Measurements from ENCODE around the gene CP.
A peak's percentile ranks its signal among the peaks of the same experiment; 100 is the strongest.
"Not testable (repeated sequence)": the region's sequence is repeated elsewhere in the genome, so short reads cannot be mapped to it uniquely, and the experiment has no call there.

The CP gene

DNA sequence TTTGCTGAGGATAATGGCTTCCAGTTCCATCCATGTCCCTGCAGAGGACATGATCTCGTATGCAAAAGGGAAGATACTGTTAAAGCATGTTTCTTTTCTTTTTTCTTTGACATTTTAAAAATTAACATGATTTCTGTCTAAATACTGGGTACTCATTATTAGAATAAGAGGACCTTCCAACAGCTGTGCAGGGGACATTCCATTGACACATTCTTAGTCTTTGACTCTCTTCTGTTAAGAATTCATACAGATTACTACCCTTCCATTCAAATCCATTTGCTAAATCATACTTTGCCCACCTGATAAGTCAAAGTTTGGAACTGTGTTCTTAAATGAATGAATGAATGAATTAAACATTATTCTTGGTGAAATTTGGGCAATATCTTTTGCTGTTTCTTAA lies 5.1 kb upstream of the CP start:
- DNase-seq: no peak

DNA sequence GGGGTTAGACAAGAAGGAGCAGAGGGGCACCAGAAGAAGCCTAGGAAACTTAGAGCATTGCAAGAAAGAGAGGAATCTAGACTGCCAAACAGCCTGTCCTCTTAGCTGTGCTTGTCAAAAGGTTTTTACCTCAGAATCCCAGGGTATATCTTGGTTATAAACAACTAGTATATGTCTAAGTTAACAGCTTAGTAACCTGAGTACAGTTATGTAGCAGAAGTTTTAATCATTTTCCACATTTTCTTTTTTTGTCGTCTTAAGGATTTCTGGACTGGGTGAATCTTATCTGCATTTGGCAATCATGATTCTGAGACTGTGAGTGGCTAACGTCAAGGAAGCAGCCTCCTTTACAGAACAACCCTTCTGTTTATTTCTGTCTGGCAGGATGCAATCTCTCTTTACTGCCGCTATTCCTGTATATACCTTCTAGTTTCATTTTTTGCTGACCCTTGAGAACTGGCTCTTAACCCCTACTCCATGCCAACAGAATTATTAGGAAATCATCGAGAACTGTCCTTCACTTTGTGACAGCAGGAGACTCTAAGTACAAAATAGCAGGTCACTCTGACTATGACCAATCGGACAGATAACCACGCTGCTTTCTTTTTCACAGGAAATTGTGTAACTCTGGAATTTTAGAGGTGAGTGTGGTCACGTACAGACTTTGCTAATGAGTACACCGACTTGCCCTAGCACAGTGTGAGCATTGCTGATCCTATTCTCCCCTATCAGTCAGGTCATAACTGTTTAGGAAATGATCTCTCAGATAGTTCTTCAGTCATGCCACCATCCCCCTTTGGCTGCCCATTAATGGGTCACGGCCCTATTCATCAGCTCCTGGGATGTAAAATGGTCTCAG lies 3.3 kb upstream of the CP start:
- no peak for DNase-seq

DNA sequence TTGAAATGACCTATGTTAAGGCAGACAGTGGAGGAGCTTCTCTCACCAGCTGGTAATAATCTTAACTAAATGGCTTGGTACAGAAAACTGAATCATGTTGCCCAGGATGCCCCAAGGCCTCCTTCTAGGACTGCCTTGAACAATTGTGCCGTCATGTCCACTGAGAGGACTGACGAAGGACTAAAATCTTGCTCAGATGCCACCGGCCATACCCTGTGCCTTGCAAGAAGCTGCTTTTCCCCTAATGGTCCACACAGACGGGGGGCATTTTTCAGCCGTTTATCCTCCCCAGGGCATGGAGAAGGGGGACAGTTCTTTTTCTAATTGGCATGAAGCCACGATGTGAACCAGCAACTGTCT lies 1.8 kb upstream of the CP start:
- DNase-seq: no peak

DNA sequence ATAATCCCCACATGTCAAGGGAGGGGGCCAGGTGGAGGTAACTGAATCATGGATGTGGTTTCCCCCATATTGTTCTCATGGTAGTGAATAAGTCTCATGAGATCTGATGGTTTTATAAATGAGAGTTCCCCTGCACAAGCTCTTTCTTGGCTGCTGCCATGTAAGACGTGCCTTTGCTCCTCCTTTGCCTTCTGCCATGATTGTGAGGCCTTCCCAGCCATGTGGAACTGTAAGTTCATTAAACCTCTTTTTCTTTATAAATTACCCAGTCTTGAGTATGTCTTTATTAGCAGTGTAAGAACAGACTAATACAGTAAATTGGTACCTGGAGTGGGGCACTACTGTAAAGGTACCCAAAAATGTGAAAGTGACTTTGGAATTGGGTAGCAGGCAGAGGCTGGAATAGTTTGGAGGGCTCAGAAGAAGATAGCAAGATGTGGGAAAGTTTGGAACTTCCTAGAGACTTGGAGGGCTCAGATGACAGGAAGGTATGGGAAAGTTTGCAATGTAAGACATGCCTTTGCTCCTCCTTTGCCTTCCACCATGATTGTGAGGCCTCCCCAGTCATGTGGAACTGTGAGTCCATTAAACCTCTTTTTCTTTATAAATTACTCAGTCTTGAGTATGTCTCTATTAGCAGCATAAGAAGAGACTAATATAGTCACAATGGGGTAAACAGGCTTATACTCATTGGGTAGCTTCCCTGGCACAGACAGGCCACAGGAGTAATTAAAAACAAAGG lies 2.1 kb downstream of the CP start:
- DNase-seq: not testable (repeated sequence)

DNA sequence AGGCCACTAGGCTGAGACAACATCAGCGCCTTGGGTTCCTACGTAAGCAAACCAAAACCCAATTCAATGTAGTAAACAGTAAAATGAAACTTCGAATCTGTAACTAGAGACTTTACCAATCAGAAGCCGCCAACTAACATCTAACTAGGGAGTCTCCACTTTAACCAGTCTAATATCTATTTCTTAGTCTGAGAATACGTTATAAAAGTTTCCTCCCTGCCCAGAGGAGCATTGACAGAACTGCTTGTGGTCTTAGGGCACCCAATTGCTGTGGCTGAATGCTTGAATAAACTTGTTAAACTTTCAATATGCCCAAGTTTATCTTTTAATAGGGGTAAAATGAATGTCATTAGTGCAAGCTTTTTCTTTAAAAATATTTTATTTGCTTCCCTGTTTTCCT lies 4.3 kb downstream of the CP start:
- no peak for DNase-seq

DNA sequence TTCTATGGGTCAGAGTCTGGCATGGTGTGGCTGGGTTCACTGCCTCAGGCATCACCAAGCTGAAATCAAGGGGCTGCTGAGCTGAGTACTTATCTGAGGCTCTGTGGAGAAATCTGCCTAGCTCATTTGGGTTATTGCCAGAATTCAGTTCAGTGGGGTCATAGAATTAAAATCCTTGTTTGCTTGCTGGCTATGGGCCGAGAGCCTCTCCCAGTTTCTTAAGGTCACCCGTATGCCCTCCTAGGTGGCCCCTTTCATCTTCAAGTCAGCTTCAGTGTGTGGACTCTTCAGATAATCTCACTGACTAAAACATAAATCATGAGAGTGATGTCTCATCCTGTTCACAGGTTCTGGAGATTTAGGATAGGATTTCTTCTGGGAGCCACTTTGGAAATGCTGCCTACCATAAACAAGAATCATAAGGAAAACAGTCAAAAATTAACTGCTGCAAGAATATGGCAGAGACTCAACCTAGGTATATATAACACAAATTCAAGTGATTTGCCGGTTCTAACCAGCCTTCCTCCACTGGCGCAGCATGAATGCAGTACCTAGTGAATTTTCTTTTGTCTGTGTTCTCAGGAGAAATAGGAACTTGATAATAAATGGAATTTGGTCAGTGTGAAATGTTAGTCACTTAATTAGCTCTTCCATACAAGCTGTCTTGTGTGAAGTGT lies 5.3 kb downstream of the CP start:
- DNase-seq: peak; percentile 62

DNA sequence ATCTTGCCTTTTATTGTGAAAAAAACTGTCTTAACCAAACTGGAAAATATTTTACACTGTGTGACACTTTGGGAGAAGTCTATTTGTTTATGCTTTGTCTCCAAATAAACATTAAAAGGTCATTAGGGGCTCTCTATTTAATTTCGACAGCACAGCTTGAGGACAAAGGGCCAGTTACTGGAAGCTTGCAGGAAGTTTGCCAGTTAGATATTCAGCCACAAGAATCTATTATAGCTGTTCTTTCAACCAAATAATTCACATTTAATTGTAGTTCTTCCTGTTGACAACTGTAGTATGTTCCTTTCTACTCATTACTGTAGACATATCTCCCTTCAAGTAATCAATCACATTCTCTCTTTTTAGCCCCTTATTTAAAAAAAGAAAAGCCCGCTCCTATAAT lies 6.1 kb downstream of the CP start:
- DNase-seq: peak; percentile 65

DNA sequence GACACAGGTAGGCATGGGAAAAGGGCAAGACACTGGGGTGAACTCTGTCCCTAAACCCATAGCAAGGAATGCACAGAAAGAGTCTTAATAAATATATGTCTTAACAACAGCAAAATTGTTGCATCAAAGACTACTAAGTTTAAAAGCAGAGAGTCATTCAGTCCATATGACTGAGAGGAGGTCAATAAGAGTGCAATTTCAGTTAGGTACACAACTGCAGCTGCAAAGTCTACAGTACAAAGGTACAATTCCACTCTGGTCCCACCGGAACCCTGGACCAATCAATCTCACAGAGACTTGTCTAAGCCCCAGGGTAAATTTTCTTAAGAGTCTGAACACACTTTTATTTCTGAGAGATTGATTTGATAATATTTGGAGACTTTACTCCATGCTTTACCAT lies 6.9 kb downstream of the CP start:
- peak; percentile 57 for DNase-seq

DNA sequence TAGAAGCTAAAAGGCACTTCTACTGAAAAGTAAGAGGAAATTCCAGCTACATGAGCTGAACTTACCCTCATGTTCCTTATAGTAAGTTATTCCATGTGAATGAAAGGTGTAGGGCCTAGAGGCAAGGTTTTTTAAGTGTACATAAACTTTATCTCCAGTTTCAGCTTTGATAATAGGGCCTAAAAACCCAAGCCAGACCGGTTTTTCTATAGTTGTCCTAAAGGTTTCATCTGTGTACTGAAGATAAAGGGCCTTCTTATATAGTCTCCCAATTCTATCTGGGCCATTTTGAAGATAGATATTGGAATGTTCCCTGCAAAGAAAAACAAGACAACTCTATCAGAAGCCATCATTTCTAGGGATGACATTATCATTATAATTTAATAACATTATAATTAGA lies 9.2 kb downstream of the CP start:
- DNase-seq: no peak

DNA sequence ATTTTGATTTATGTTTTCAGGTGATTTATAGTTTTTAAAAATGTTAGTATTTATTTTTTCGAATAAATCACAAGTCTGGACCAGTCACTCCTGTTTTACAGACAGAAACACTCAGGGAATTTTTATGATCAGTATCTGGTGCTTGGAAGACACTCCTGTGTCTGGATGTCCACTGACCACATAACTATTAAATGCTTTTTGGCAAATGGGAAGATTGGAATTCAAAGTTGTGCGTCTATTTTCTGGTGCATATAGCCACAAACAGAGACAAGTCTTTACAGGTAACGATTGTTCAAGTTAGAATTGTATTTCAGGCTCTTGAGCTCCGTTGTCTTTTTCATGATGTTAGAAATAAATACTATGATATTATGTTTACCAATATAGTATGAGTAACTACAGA lies 12.2 kb downstream of the CP start:
- DNase-seq: no peak

DNA sequence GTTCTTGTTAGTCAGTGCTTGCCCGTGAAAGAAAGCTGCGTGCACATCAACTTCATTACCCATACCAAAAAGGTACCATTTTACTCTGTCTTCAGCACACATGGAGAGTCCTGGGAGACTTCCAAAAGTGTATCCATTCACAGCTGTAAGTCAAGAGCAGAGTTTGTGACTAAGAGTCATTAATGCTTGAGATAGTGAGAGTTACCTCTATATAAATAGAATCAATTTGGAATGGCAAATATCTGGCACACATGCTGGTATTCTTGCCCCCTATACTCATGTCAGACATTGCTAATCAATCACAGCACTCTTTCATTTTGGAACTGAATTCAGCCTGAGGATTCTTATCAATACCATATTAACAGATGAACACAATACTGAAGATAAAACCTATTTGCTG lies 14.2 kb downstream of the CP start:
- no peak for DNase-seq

DNA sequence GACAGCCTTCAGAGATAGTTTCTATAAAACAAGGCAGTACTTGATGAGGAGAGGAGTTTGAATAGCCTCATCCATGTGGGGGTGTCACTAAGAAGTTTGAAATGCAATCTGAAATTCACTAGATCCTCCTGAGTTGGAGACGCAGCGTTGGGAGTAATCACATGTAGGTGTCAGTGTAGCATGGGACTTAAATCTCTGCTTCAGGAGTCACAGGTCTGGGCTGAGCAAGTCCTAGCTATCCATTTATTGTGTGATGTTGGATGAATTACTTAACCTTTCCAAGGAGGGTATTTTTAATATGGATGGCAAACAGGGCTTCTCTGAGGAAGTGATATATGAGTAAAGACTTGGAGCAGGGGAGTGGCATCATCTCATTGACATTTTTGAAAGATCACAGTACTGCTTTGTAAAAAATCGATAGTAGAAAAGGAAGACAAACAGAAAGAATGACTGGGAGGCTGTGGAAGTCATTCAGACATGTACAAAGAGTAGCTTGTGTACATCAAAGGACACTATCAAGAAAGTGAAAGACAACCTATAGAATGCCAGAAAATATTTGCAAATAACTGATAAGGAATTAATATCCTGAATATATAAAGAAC lies 17.1 kb downstream of the CP start:
- no peak for DNase-seq

DNA sequence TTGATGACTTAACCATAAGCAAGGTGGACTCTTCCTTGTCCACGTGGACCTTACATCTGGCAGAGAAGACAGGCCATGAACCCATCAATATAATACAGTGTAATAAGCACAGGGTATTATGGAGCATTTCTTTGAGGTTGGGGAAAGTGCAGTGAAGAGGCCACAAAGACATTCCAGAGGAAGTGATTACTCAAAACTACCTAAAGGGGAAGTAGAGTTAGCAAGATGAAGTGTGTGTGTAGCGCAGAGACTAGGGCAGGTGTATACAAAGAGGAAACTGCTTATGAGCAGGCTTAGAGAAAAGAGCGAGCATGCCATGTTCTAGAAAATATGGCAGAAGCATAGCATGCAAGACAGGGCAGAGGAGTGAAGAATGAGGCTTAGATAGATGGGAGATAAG lies 17.9 kb downstream of the CP start:
- DNase-seq: no peak

DNA sequence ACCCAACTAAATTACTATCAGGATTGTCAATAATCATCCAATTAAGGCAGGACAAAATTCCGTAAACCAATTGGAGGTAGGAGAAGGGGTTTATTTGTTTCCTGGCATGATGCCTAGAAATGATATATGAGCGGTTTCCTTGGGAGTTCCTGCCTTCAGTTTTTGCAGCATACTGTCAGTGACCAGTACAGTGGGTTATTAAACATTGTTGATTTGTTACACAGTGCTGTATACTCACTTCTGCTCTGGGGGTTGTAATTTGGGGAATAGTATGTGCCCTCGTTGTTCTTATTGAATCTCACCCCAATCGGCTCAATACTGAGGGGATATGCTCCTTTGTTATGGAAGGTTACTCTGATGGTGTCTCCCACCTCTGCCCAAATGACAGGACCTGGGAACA lies 22.2 kb downstream of the CP start:
- peak; percentile 81 for DNase-seq

DNA sequence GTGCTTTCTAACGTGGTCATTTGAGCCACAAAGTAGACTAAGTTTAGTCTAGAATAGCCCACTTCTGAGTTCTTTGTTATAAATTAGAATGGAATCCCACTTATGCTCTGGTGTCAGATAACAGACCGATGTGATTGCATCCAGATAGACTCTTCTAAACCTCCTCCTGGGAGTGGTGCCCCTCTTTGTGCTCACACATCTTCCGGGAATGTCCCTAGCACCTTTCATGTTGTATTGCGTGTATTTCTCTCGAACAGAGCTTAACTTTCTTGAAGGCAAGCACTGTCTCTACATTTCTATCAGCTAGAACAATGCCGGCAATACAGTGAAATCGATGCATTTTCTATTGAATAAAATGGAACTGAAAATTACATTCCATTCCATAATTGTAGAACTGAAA lies 23.0 kb downstream of the CP start:
- no peak for DNase-seq

DNA sequence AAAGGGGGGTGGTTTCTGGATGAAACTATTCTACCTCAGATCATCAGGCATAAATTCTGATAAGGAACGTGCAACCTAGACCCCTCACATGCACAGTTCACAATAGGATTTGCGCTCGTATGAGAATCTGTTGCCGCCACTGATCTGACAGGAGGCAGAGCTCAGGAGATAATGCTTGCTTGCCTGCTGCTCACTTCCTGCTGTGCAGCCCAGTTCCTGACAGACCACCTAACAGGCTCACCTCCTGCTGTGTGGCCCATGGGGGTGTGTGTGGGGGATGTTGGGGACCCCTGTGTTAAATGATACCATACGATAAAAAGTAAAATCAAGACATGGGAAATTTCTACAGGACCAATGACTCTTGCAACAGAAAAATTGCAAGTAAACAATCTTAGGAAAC lies 24.0 kb downstream of the CP start:
- no peak for DNase-seq

DNA sequence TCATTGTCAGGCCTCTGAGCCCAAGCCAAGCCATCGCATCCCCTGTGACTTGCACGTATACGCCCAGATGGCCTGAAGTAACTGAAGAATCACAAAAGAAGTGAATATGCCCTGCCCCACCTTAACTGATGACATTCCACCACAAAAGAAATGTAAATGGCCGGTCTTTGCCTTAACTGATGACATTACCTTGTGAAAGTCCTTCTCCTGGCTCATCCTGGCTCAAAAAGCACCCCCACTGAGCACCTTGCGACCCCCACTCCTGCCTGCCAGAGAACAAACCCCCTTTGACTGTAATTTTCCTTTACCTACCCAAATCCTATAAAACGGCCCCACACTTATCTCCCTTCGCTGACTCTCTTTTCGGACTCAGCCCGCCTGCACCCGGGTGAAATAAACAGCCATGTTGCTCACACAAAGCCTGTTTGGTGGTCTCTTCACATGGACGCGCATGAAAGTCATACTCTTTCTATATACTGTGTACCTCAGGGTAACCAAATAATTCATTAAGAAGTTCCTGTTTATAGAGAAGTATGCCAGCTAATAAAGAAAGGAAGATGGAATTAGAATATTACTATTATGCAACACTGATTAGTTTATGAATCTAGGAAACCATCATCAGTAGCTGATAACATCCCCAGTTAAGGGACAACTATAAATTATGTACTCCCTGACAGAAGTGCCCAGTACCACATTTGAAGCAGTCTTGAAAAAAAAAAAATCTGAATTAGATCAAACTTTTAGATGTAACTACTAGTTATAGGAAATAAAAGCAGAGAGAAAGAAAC lies 24.6 kb downstream of the CP start:
- not testable (repeated sequence) for DNase-seq

DNA sequence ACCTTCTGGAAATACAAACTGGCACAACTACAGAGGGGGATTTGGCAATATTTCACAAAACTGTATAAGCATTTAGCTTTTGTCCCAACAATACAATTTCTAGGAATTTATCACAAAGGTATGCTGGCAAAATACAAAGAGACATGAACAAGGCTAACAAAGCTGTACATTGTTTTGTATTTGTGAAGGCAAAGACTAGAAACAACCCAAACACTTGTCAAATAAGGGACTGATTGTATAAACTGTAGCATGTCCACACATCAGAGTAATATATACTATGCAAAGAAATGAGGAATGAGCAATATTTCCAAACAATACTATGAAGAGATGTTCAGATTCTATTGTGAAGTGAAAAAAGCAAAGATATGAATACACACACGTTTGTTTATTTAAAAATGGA lies 26.4 kb downstream of the CP start:
- DNase-seq: no peak

DNA sequence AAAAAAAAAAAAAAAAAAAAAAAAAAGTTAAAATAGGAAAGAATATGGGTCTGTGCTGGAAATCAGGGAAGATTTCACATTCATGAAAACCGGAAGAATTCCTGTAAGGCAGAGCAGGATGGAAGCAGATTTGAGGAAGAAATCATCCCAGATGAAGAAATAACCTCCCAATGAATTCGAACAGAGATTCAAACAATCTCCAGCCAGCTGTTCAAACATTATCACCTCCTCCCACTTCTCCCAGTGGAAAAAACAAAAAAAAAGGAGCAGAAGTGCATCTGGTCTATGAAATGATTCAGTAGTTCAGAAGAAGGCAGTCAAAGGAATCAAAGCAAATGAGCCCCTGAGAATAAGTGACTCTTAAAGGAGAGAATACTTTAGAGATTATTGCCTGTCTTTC lies 33.1 kb downstream of the CP start:
- peak; percentile 66 for DNase-seq

DNA sequence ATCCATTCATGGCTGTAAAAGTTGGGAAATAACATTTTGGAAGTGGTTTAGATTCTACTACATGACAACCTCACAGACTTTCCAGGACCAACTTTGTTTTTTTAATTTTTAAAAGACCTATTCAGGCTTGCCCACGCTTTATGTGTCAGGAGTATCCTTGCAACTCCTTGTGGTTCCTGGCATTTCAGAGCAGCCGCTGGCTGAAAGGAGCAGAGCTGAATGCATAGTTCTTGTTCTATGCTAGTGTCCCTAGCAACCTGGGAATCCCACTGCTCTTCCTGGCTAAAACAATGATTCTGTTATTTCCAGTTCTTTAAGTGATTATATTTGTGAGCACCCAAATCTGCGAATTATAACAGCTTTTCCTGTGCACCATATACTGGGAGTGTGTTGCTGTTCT lies 34.9 kb downstream of the CP start:
- no peak for DNase-seq

DNA sequence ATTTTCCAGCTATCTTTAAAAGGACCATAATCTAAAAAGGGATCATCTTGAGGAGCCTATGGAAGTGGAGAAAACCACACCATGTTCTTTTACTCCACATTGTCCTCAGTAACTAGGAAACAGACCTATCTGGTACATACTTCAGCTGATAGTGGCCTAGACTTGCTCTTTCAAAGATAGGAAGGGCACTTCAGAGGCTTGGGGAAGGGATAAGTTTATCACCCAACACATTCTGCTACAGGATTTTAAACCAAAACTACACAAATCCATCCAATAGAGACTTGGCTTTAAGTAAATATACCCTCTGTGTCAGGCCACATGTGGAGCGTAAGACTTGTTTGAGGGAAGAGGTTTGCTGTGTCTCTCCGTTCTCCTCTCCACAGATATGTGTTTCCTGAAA lies 35.4 kb downstream of the CP start:
- DNase-seq: no peak

DNA sequence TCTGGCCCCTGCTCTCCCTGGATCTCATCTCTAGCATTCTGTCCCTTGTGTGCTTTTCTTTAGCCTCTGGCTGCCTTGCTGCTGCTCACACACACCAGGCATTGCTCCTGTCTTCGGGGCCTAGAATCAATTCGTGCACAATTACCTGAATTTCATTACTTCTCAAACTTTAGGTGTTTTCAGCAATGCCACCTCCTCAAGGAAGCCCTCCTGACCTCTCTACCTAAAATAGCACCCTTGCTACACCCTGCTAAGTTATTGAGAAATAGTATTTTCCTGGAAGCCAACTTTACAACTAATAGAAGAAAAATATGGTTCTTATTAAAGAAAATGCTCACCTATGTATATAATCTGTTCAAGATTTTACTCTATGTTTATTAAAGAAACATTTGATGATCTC lies 40.4 kb downstream of the CP start:
- DNase-seq: no peak

DNA sequence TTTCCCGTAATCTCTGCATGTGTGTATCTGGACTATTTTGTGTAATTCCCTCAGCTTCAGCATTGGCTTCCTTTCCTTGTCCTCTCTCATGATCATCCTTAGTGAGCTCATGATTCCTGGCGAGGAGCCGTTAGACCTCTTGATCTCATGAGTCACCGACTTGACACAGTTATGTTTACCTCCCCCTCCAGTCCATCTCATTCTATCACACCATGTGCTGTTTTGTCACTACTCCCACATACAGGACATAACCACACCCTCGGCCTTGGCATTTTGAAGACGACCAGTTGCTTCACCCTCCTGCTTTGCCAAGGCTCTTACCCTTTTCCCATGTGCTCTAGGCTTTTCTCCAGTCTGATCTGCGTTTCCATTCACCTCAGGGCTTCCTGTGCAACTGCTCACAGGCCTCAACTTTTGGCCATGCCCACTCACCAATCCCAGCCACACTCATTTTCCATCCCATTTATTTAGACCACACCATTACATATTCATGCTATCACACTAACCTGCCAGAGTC lies 41.5 kb downstream of the CP start:
- DNase-seq: no peak
